SK-N-SH treated with all-trans-retinoic acid at 6 μM for 48 hours (cell line): ENCODE results near the gene PRSS21.

Experiments
- PATZ1 ChIP-seq: fragments of 250-450 bp; sonication (Bioruptor Pico); IDR thresholded peaks from 2 replicates; pipeline ENCODE4 v1.8.0; 2020; ENCODE audit warnings: mild to moderate bottlenecking, moderate library complexity, borderline replicate concordance
- RARB ChIP-seq: fragments of 250-450 bp; sonication (Bioruptor Pico); IDR thresholded peaks from 2 replicates; pipeline ENCODE4 v1.8.0; 2021; ENCODE audit warnings: mild to moderate bottlenecking, moderate library complexity
- TOX ChIP-seq: fragments of 250-450 bp; sonication (Bioruptor Pico); IDR thresholded peaks from 2 replicates; pipeline ENCODE4 v1.8.0; 2021; ENCODE audit warnings: mild to moderate bottlenecking, moderate library complexity, borderline replicate concordance
- ZFP30 ChIP-seq: fragments of 450-650 bp; formaldehyde crosslinking; IDR thresholded peaks from 2 replicates; pipeline ENCODE4 v1.5.0; 2022; ENCODE audit warnings: mild to moderate bottlenecking, moderate library complexity

Gene PRSS21

GRCh38 chr16:2867987-2868789 lies 51.2 kb downstream of the PRSS21 start (continued):
- TF ChIP-seq PATZ1 (CRISPR knock-in tag) (peak; percentile 65; the same call in 1 of the 2 replicates), TOX (0 out of 2 replicates have a peak, but pooled peaks have one; percentile 34), RARB (CRISPR knock-in tag) (no peak), ZFP30 (CRISPR knock-in tag) (no peak)
